GM19099 (cell line): ENCODE results near the gene L3MBTL4.

ENCODE experiments used
- POLR2A ChIP-seq: IDR thresholded peaks from 3 replicates; pipeline ENCODE4 v1.6.1; 2011; ENCODE audit warnings: low read depth; ENCODE audit not compliant: insufficient read length; ENCODE audit errors: extremely low read depth

Gene L3MBTL4

DNA sequence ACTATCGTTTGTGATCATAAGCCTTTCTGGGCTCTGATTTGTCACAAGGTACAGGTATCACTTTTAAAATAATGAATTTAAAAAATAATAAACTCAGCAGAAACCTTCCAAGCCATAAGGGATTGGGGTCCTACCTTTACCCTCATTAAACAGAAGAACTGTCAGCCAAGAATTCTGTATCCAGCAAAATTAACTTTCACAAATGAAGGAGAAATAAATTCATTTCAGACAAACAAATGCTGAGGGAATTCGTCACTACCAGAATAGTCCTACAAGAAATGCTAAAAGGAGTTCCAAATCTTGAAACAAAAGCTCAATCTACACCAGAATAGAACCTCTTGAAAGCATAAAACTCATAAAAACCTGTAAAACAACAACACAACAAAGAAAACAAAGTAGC, 25.7 kb downstream of the L3MBTL4 start:
- no peak for TF ChIP-seq POLR2A

DNA sequence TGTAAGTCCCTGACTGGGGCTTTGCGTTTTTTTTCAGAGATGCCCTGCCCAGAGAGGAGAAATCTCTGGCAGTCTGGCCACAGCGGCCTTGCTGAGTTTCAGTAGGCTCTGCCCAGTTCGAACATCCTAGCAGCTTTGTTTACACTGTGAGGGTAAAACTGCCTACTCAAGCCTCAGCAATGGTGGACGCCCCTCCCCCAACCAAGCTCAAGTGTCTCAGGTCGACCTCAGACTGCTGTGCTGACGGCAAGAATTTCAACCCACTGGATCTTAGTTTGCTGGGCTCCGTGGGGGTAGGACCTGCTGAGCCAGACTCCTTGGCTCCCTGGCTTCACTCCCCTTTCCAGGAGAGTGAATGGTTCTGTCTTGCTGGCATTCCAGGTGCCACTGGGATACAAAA, 31.7 kb downstream of the L3MBTL4 start:
- TF ChIP-seq POLR2A = no peak

- no peak for TF ChIP-seq POLR2A
These were observed 38.1 kb downstream of the L3MBTL4 start for GRCh38 chr18:6376433-6377229.

DNA sequence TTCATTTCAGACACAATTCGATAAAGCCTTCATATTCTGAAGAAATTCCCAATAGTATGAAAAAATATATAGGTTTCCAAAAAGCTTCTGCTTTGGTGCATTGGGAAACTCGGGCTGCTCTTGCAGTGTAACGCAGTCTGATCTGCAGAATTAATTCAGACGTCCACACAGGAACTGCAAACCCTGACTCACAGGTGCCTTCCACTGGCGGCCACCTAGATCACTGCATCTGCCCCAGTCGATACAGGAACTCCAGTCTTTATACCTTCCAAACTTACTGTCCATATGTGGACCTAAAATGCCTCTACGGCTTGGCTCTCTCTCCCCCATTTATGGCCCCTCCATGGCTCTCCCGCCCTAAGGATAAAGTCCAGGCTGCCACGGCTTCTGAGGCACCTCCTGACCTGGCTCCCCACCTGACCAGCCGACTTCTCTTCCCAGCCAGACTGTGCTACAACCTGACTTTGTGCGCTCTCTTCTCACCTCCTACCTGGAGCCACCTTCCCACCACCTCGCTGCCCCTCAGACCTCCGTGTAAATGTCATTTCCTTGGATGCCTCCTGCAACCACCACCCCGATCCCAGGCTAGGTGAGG, 39.7 kb downstream of the L3MBTL4 start:
- no peak for TF ChIP-seq POLR2A

GRCh38 chr18:6374340-6374739, 40.4 kb downstream of the L3MBTL4 start:
- no peak for TF ChIP-seq POLR2A

GRCh38 chr18:6373187-6373586, 41.5 kb downstream of the L3MBTL4 start:
- no peak for TF ChIP-seq POLR2A

DNA sequence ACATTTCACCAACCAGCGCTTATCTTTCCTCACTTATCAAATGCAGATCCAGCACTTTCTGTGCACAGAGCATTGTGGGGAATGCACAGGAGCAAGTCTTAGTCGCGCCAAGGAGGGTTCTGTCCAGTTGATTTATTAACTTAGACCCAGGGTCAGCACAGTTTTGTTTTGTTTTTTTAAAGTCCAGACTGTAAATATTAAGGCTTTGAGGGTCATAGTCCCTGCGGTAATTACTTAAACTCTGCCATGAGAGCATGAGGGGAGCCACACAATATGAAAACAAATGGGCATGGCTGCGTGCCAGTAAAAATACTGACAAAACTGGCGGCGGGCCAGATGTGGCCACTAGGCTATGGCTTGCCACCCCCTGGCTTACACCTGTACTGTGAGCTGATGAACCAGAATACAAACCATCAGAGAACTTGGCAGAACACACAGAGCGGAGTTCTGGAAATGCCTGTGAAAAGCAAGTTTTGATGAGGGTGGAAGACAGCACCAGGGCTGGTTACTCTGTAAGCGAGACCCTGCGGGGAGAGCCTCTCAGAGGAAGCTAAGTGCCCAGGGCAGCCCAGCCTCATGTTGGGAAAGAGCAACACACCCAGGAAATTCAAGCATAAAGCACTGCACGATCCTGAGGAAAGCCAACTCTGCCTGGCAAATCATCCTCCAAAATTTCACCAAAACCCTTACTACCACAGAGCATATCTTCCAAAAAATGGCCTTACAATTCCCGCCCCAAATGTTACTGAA, 43.6 kb downstream of the L3MBTL4 start:
- TF ChIP-seq POLR2A = no peak

- no peak for TF ChIP-seq POLR2A
These were observed 44.3 kb downstream of the L3MBTL4 start for GRCh38 chr18:6370410-6370809.

GRCh38 chr18:6368017-6368416, 46.7 kb downstream of the L3MBTL4 start:
- no peak for TF ChIP-seq POLR2A

DNA sequence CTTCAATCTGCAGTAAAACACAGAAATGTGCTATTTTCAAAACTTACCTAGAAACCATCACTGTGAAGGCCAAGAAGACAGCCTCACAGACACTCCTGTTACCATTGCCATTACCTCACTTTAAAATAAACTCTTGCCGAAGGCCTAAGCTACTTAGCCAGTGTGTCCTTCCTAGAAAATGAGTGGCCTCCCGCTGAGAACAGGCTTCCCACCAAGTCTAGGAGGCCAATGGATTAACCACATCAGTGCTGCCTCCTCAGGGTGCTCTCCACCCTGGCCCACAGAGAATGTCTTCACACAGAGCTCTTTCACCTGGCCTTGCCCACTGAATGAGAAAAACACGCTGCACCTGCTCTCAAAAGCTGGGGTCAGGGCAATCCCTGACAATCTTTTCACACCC, 47.5 kb downstream of the L3MBTL4 start:
- no peak for TF ChIP-seq POLR2A

DNA sequence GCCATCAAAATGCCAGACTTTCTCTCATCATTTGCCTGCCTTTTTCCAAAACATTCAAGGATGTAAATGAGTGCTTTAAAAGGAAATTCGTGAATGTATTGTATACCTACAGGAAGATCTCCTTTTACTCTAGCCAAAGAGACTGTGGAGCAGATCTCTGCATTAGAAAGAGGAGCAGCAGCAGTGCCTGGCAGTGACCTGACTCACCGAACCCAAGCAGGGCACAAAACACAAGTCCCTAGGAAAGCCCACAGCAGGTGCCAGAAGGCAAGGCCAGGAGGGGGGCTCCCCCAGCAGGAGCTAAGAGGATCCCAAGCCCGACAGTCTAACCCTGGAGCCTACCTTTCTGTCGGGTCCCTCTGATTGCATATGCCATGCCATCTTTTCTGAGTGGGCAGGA, 47.9 kb downstream of the L3MBTL4 start:
- TF ChIP-seq POLR2A = no peak

- TF ChIP-seq POLR2A = no peak
These were observed 49.3 kb downstream of the L3MBTL4 start for GRCh38 chr18:6365385-6365784.

GRCh38 chr18:6363216-6363615, 51.5 kb downstream of the L3MBTL4 start:
- TF ChIP-seq POLR2A = no peak

DNA sequence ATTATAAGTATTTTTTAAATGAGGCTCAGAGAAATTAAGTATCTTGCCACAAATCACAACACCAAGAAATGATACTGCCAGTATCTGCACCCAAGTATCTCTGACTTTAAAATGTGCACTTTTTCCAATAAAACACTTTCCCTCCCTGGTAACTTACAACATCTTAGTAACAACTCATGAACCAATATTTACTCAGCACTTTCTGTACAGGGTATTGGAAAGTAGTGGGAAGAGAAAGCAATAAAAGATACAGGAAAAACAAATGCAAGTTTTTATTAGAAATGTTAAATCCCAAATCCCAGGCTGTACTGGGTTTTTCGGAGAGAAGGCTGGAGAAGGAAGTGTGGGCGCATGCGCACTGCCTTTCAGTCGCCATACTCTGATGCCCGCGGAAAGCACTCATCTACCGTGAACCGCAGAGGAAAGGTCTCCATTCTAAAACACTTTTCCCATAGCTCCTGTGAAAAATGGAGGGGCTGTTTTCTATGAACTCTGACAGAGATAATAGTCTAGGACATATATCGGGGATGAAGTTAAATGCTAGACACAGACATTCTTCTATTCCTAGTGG, 52.1 kb downstream of the L3MBTL4 start:
- TF ChIP-seq POLR2A = no peak

DNA sequence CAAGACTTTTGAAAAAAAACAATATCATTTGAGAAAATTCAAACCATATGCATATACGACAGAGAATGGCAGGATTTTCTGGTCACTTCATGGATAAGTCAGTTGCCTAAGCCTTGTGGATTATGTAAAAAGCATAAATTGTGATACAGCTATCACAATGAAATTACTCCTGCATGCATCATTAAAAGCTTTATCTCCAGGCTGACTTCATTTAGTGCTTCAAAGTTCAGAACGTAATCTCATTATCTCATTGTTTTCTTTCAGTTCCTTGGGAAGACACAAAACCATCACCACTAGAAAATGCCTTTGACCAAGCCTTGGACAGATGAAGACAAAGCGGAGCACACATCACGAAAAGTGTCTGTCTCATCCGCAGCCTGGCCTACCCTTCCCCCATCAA, 57.0 kb downstream of the L3MBTL4 start:
- TF ChIP-seq POLR2A = no peak
